Measurements from ENCODE around the gene SYT5. TPM values are rescaled to one million over a fixed set of nuclear protein-coding genes. Genes with fewer than 3 reads are reported as not detected.

Gene SYT5
- total and polyA plus RNA-seq, 4 experiments from 2014 or later, result 0.29 to 0.59 TPM; not detected in 2

- DNase-seq, result no peak
- H3K4me1 Mint-ChIP-seq, result peaks cover 5 to 14% (median 9%) of the 10 kb centered on the region in 4 donors
- peaks cover 4 to 9% of the 10 kb centered on the region in 2 donors for H3K36me3 Mint-ChIP-seq
- CTCF ChIA-PET (ENCODE audit: partially characterized antibody), result interaction anchor here (0.9 to 1.3 kb wide), 2 partner anchors 39 to 71 kb away, joined by 3 read pairs; no protein-coding TSS in a partner anchor
- peaks cover 0 to 17% (median 8%) of the 10 kb centered on the region in 8 donors for H3K9me3 Mint-ChIP-seq
- H3K4me3 ChIP-seq (ENCODE audit: low read length in 2 of 2), result no peak overlapping the region
- no peaks in the 10 kb centered on the region for H3K27me3 ChIP-seq (ENCODE audit: insufficient read depth, low read length)
- peaks cover 6 to 11% of the 10 kb centered on the region in 2 donors for H3K27me3 Mint-ChIP-seq
- POLR2A ChIA-PET (ENCODE audit: partially characterized antibody), result no interaction called here
- no peaks in the 10 kb centered on the region for H3K9me3 ChIP-seq (ENCODE audit: control insufficient read depth in 1 of 2, low read length in 2 of 2)
- no peak overlapping the region for H3K27ac ChIP-seq (ENCODE audit: low read depth, low read length)
- no peaks in the 10 kb centered on the region for H3K36me3 ChIP-seq (ENCODE audit: insufficient read depth, low read length)
- no peak overlapping the region for H3K27ac Mint-ChIP-seq
- H3K4me1 ChIP-seq (ENCODE audit: insufficient read depth, low read length), result peaks cover 11% of the 10 kb centered on the region
- intact Hi-C loops (cut with micrococcal nuclease), result loop anchor here (5.0 kb wide), 1 partner anchor 37 kb away; the partner anchor contains the start of gene PPP6R1
- no peak overlapping the region for H3K4me3 Mint-ChIP-seq
Measured at GRCh38 chr19:55220525-55220924, 40.4 kb upstream of the SYT5 start.

GRCh38 chr19:55216461-55217198 is 36.5 kb upstream of the SYT5 start:
- intact Hi-C loops (cut with micrococcal nuclease), result no loop called here
- Mint-ChIP-seq H3K27me3 (peaks cover 21 to 23% of the 10 kb centered on the region in 2 donors), H3K4me1 (peaks cover 3 to 16% (median 9%) of the 10 kb centered on the region in 4 donors), H3K27ac (peak overlapping the region in 2 of 7 donors; percentile 42 to 76), H3K36me3 (peaks cover 2 to 11% of the 10 kb centered on the region in 2 donors), H3K4me3 (peak overlapping the region in 3 of 8 donors; percentile 22 to 41 (median 35)), H3K9me3 (peaks cover 0 to 33% (median 21%) of the 10 kb centered on the region in 8 donors)
- peak; percentile 11 to 53 (median 23) for DNase-seq
- ChIA-PET CTCF (ENCODE audit: partially characterized antibody) (interaction anchor here (1.2 kb wide), 1 partner anchor 76 kb away, joined by 4 read pairs; no protein-coding TSS in a partner anchor), POLR2A (ENCODE audit: partially characterized antibody) (interaction anchor here (1.2 kb wide), 1 partner anchor 43 kb away, joined by 4 read pairs; the partner anchor contains the start of gene PPP6R1)
- Histone ChIP-seq H3K27me3 (ENCODE audit: insufficient read depth, low read length) (no peaks in the 10 kb centered on the region), H3K9me3 (ENCODE audit: control insufficient read depth in 1 of 2, low read length in 2 of 2) (no peaks in the 10 kb centered on the region), H3K4me3 (ENCODE audit: low read length in 2 of 2) (no peak overlapping the region), H3K4me1 (ENCODE audit: insufficient read depth, low read length) (peaks cover 11% of the 10 kb centered on the region), H3K36me3 (ENCODE audit: insufficient read depth, low read length) (no peaks in the 10 kb centered on the region), H3K27ac (ENCODE audit: low read depth, low read length) (no peak overlapping the region)

GRCh38 chr19:55213547-55213946 is 33.5 kb upstream of the SYT5 start:
- Mint-ChIP-seq H3K9me3 (peaks cover 0 to 24% (median 20%) of the 10 kb centered on the region in 8 donors), H3K27me3 (peaks cover 21 to 32% of the 10 kb centered on the region in 2 donors), H3K4me3 (no peak overlapping the region), H3K4me1 (peaks cover 3 to 16% (median 6%) of the 10 kb centered on the region in 4 donors), H3K27ac (no peak overlapping the region), H3K36me3 (peaks cover 0 to 4% of the 10 kb centered on the region in 2 donors)
- DNase-seq, result no peak
- H3K27me3 ChIP-seq (ENCODE audit: insufficient read depth, low read length), result no peaks in the 10 kb centered on the region
- H3K4me1 ChIP-seq (ENCODE audit: insufficient read depth, low read length), result peaks cover 11% of the 10 kb centered on the region
- H3K27ac ChIP-seq (ENCODE audit: low read depth, low read length), result no peak overlapping the region
- no peak overlapping the region for H3K4me3 ChIP-seq (ENCODE audit: low read length in 2 of 2)
- POLR2A ChIA-PET (ENCODE audit: partially characterized antibody), result no interaction called here
- CTCF ChIA-PET (ENCODE audit: partially characterized antibody), result no interaction called here
- intact Hi-C loops (cut with micrococcal nuclease), result no loop called here
- no peaks in the 10 kb centered on the region for H3K9me3 ChIP-seq (ENCODE audit: control insufficient read depth in 1 of 2, low read length in 2 of 2)
- H3K36me3 ChIP-seq (ENCODE audit: insufficient read depth, low read length), result no peaks in the 10 kb centered on the region

- peaks cover 21 to 32% of the 10 kb centered on the region in 2 donors for H3K27me3 Mint-ChIP-seq
- Histone ChIP-seq H3K4me1 (ENCODE audit: insufficient read depth, low read length) (peaks cover 11% of the 10 kb centered on the region), H3K27me3 (ENCODE audit: insufficient read depth, low read length) (no peaks in the 10 kb centered on the region), H3K4me3 (ENCODE audit: low read length in 2 of 2) (no peak overlapping the region), H3K27ac (ENCODE audit: low read depth, low read length) (no peak overlapping the region), H3K9me3 (ENCODE audit: control insufficient read depth in 1 of 2, low read length in 2 of 2) (no peaks in the 10 kb centered on the region), H3K36me3 (ENCODE audit: insufficient read depth, low read length) (no peaks in the 10 kb centered on the region)
- ChIA-PET CTCF (ENCODE audit: partially characterized antibody) (no interaction called here), POLR2A (ENCODE audit: partially characterized antibody) (interaction anchor here (0.8 kb wide), 1 partner anchor 33 kb away, joined by 3 read pairs; no protein-coding TSS in a partner anchor)
- H3K4me3 Mint-ChIP-seq, result no peak overlapping the region
- intact Hi-C loops (cut with micrococcal nuclease), result loop anchor here (1.0 kb wide), 2 partner anchors 206 to 291 kb away; no protein-coding TSS in a partner anchor
- peaks cover 3 to 16% (median 6%) of the 10 kb centered on the region in 4 donors for H3K4me1 Mint-ChIP-seq
- H3K9me3 Mint-ChIP-seq, result peaks cover 0 to 24% (median 20%) of the 10 kb centered on the region in 8 donors
- DNase-seq, result peak in 4 of 5 donors; percentile 12 to 21 (median 16)
- H3K36me3 Mint-ChIP-seq, result peaks cover 0 to 4% of the 10 kb centered on the region in 2 donors
- H3K27ac Mint-ChIP-seq, result no peak overlapping the region
Measured at GRCh38 chr19:55212447-55212846, 32.4 kb upstream of the SYT5 start.

- no peak overlapping the region for H3K27ac ChIP-seq (ENCODE audit: low read depth, low read length)
- peaks cover 5% of the 10 kb centered on the region for H3K27me3 ChIP-seq (ENCODE audit: insufficient read depth, low read length)
- peaks cover 0 to 15% (median 12%) of the 10 kb centered on the region in 8 donors for H3K9me3 Mint-ChIP-seq
- peaks cover 17 to 28% of the 10 kb centered on the region in 2 donors for H3K27me3 Mint-ChIP-seq
- no peak for DNase-seq
- POLR2A ChIA-PET (ENCODE audit: partially characterized antibody), result no interaction called here
- intact Hi-C loops (cut with micrococcal nuclease), result no loop called here
- no peaks in the 10 kb centered on the region for H3K9me3 ChIP-seq (ENCODE audit: control insufficient read depth in 1 of 2, low read length in 2 of 2)
- H3K4me1 ChIP-seq (ENCODE audit: insufficient read depth, low read length), result no peaks in the 10 kb centered on the region
- CTCF ChIA-PET (ENCODE audit: partially characterized antibody), result no interaction called here
- peaks cover 0 to 4% of the 10 kb centered on the region in 2 donors for H3K36me3 Mint-ChIP-seq
- H3K4me3 ChIP-seq (ENCODE audit: low read length in 2 of 2), result no peak overlapping the region
- H3K36me3 ChIP-seq (ENCODE audit: insufficient read depth, low read length), result no peaks in the 10 kb centered on the region
- H3K4me1 Mint-ChIP-seq, result peaks cover 0 to 2% (median 0%) of the 10 kb centered on the region in 4 donors
- H3K4me3 Mint-ChIP-seq, result no peak overlapping the region
- peak overlapping the region in 1 of 7 donors; percentile 37 for H3K27ac Mint-ChIP-seq
Measured at GRCh38 chr19:55209693-55210472, 29.8 kb upstream of the SYT5 start.

GRCh38 chr19:55208880-55209692 is 29.0 kb upstream of the SYT5 start, which contains the start of gene PTPRH:
Gene PTPRH (minus strand): TSS chr19:55209501. CDS start chr19:55209433, 68 bp downstream.
- H3K36me3 ChIP-seq (ENCODE audit: insufficient read depth, low read length), result no peaks in the 10 kb centered on the region
- intact Hi-C loops (cut with micrococcal nuclease), result no loop called here
- H3K27me3 Mint-ChIP-seq, result peaks cover 20 to 30% of the 10 kb centered on the region in 2 donors
- ChIA-PET CTCF (ENCODE audit: partially characterized antibody) (no interaction called here), POLR2A (ENCODE audit: partially characterized antibody) (no interaction called here)
- H3K27me3 ChIP-seq (ENCODE audit: insufficient read depth, low read length), result peaks cover 8% of the 10 kb centered on the region
- peaks cover 0 to 2% (median 0%) of the 10 kb centered on the region in 4 donors for H3K4me1 Mint-ChIP-seq
- no peak within 1 kb of the TSS for H3K4me3 ChIP-seq (ENCODE audit: low read length in 2 of 2)
- H3K9me3 Mint-ChIP-seq, result peaks cover 0 to 14% (median 10%) of the 10 kb centered on the region in 8 donors
- H3K27ac ChIP-seq (ENCODE audit: low read depth, low read length), result no peak within 1 kb of the TSS
- DNase-seq, result no peak
- H3K9me3 ChIP-seq (ENCODE audit: control insufficient read depth in 1 of 2, low read length in 2 of 2), result no peaks in the 10 kb centered on the region
- H3K36me3 Mint-ChIP-seq, result peaks cover 0 to 4% of the 10 kb centered on the region in 2 donors
- H3K4me1 ChIP-seq (ENCODE audit: insufficient read depth, low read length), result no peaks in the 10 kb centered on the region
- H3K4me3 Mint-ChIP-seq, result no peak within 1 kb of the TSS
- H3K27ac Mint-ChIP-seq, result peak within 1 kb of the TSS in 1 of 7 donors; percentile 37

All from CD4-positive, alpha-beta memory T cell (primary cell).